Right cardiac atrium (tissue), 5 donors: ENCODE data around the gene AP1G2. TPM values are rescaled to one million over a fixed set of nuclear protein-coding genes. Genes with fewer than 3 reads are reported as not detected.
A peak's percentile ranks its signal among the peaks of the same experiment; 100 is the strongest.
"Not testable (repeated sequence)": the region's sequence is repeated elsewhere in the genome, so short reads cannot be mapped to it uniquely, and the experiment has no call there.

ENCODE experiments used
- ATAC-seq, 2 donors: fragments of 200-7000 bp; cut with Tn5 transposase; one replicate each; pipeline versions ENCODE4 v1.8.0 to v1.9.1; 2020; ENCODE audit warnings: moderate library complexity in 2 of 2, mild to moderate bottlenecking in 1 of 2
- DNase-seq, 3 donors: peaks; one replicate each; pipeline ENCODE4 v3.0.0-alpha.2; 2020
- H3K27ac ChIP-seq: one replicate; pipeline ENCODE4 v1.5.1; 2013; ENCODE audit warnings: mild to moderate bottlenecking, low read length, control low read depth, moderate library complexity
- H3K27me3 ChIP-seq: one replicate; pipeline ENCODE4 v1.6.1; 2013; ENCODE audit not compliant: control insufficient read depth, insufficient read depth
- H3K4me1 ChIP-seq: one replicate; pipeline ENCODE4 v1.6.1; 2013; ENCODE audit warnings: low read length; ENCODE audit not compliant: control insufficient read depth, insufficient read depth
- H3K4me3 ChIP-seq: one replicate; pipeline ENCODE4 v1.5.1; 2013; ENCODE audit warnings: low read length, control low read depth
- H3K9me3 ChIP-seq: one replicate; pipeline ENCODE4 v1.6.1; 2013; ENCODE audit warnings: low read length; ENCODE audit not compliant: control insufficient read depth
- WGBS: extraction: QIAGEN DNeasy Blood & Tissue Kit; methylation state at CpG from one replicate; pipeline ENCODE4 v1.1.7; 2013; 5-methylcytosine and 5-hydroxymethylcytosine counted together
- intact Hi-C, 4 donors: fragments of 100-400 bp; cut with DNase I; formaldehyde crosslinking; loops; one replicate each; pipeline versions ENCODE4 v1.11.0 to v1.14.0; 2022 to 2023
- polyA plus RNA-seq: library from polyadenylated mRNA; stranded (reverse); fragments of 200-250 nt; gene quantifications from one replicate; pipeline ENCODE4 v1.2.3, GENCODE V29; 2013
- total RNA-seq, 4 donors: library from RNA; stranded (reverse); fragmentation: NEBNext Ultra II Directional; extraction: Animal tissue kit (Norgen Biotek cat#: 25700); gene quantifications; one replicate each; pipeline ENCODE4 v1.2.1, GENCODE V29; 2021
- donor health status: healthy with polysubstance abuse.
- donor health status: DM: no; HTN: yes; CAD: no.
- donor health status: DM: no; HTN: no; CAD: no.
- donor health status: DM: no; HTN: yes; CAD: no; lungs with severe emphysema.
- donor health status: DM: yes; HTN: yes; CAD: no.

The AP1G2 gene
- total and polyA plus RNA-seq, 5 donors: 12.9 to 17.9 (median 14.0) TPM

DNA sequence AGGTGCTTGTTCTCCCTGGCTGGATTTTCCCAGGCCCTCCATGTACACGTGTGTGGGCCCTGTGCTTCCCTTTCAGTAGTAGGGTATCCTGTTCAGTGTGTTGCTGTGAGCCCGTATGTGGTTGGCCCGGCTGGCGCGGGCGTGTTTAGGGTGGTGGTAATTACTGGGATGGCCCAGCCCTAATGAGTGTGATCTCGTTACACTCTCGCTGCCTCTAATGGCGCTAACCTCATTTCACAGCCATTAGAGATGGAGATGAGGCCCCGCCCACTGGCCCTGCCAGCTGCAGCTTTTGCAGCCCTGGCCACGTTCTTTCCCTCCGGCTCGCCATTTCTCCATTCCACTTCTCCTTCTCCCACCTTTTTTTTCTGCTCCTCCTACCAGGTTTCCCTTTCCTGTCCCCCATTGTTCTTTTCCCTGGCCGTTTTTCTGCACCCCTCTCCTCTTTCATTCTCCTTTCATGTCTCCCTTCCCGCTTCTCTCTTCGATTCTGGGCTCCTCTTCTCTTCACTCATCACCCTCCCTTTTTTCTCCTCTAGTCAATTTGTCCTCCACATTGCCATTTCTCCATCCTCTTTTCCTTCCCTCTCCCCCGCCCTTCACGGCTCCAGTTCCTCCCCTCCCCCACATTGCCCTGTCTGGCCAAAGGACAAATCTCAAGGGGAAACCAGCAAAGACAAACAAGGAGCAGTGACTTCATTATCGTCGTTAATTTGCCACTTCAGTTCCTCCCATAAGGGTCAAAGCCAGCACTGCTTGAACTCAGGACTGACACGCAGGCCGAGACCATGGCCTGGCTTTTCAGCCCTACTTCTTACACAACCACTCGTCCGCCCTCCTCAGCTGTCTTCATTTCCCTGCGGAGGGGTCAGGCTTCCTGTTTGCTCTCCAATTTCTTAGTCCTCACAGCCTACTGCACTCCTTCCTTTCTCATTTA is 22.8 kb downstream of the AP1G2 start:
- Histone ChIP-seq H3K27me3 (no peaks in the 10 kb centered on the region), H3K4me1 (peaks cover 10% of the 10 kb centered on the region), H3K4me3 (no peak overlapping the region), H3K27ac (peak overlapping the region; percentile 70), H3K9me3 (no peaks in the 10 kb centered on the region)
- intact Hi-C loops: loop anchor here in 1 of 4 donors (10.0 kb wide), 1 partner anchor 220 kb away; the partner anchor contains the start of gene PABPN1
- peak; percentile 78 to 91 for ATAC-seq
- WGBS: 41% methylated on average over 25 of the region's 25 CpGs
- DNase-seq: peak; percentile 59 to 82 (median 81)

DNA sequence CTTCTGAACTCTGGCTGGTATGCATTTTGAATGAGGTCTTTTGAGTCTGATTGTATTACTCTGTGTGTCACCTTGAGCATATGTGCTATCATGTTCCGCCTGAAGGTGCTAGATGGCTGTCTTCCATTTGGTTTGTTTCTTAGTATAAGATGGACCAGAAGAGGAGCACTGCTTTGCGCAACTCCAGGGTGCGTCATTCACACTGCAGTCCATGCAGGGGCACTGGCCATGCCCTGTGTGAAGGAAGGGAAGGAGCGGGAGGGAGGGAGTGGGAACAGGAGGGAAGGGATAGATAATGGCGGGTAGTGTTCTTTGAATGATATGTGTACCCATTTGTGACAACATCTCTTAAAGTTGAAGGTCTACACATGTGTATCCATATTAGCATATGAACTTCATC is 24.2 kb downstream of the AP1G2 start:
- no peak overlapping the region for H3K27ac ChIP-seq
- no peak for DNase-seq
- intact Hi-C loops: loop anchor here in 1 of 4 donors (10.0 kb wide), 1 partner anchor 219 kb away; the partner anchor contains the start of gene PABPN1
- 93% methylated on average over 5 of the region's 5 CpGs for WGBS
- ATAC-seq: no peak
- H3K4me1 ChIP-seq: peaks cover 10% of the 10 kb centered on the region
- H3K9me3 ChIP-seq: no peaks in the 10 kb centered on the region
- no peak overlapping the region for H3K4me3 ChIP-seq
- no peaks in the 10 kb centered on the region for H3K27me3 ChIP-seq

DNA sequence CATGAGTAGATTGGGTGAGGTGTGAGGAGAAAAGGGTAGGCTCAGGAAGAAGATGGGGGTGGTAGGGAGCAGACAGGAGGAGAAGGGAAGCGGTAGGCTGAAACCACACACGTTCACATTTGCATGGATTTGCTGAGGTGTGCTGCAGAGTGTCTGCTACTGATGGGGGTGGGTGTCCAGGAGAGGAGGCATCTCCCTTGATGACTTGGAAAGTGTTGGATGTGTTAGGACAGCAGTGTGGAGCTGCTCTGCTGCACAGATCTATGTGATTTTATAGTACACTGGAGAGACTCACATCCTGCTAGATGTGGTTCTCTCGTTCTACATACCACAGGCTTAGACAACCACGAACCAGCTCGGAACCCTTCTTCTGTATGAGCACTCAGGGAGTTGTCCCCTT is 25.3 kb downstream of the AP1G2 start:
- ATAC-seq: no peak
- no peak for DNase-seq
- no peak overlapping the region for H3K27ac ChIP-seq
- H3K4me3 ChIP-seq: no peak overlapping the region
- no peaks in the 10 kb centered on the region for H3K27me3 ChIP-seq
- WGBS: 80% methylated on average over 5 of the region's 5 CpGs
- H3K4me1 ChIP-seq: peaks cover 10% of the 10 kb centered on the region
- no peaks in the 10 kb centered on the region for H3K9me3 ChIP-seq
- intact Hi-C loops: loop anchor here in 1 of 4 donors (10.0 kb wide), 1 partner anchor 217 kb away; the partner anchor contains the start of gene PABPN1

DNA sequence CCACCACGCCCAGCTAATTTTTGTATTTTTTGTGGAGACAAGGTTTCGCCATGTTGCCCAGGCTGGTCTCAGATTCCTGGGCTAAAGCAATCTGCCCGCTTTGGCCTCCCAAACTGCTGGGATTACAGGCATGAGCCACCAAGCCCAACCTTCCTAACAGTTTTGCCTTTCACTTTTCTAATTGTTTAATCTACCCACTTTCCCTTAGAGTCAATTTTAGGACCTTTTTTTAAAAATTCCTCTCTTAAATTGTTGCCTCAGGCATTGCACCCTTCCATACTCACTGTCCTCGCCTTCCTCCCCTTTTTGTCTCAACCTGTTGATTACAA is 27.5 kb downstream of the AP1G2 start:
- H3K4me1 ChIP-seq: peaks cover 2% of the 10 kb centered on the region
- no peak overlapping the region for H3K27ac ChIP-seq
- H3K4me3 ChIP-seq: no peak overlapping the region
- ATAC-seq (no peak), DNase-seq (no peak)
- WGBS: 86% methylated on average over 4 of the region's 4 CpGs
- no peaks in the 10 kb centered on the region for H3K27me3 ChIP-seq
- H3K9me3 ChIP-seq: no peaks in the 10 kb centered on the region
- intact Hi-C loops: loop anchor here in 1 of 4 donors (10.0 kb wide), 1 partner anchor 215 kb away; the partner anchor contains the start of gene PABPN1

DNA sequence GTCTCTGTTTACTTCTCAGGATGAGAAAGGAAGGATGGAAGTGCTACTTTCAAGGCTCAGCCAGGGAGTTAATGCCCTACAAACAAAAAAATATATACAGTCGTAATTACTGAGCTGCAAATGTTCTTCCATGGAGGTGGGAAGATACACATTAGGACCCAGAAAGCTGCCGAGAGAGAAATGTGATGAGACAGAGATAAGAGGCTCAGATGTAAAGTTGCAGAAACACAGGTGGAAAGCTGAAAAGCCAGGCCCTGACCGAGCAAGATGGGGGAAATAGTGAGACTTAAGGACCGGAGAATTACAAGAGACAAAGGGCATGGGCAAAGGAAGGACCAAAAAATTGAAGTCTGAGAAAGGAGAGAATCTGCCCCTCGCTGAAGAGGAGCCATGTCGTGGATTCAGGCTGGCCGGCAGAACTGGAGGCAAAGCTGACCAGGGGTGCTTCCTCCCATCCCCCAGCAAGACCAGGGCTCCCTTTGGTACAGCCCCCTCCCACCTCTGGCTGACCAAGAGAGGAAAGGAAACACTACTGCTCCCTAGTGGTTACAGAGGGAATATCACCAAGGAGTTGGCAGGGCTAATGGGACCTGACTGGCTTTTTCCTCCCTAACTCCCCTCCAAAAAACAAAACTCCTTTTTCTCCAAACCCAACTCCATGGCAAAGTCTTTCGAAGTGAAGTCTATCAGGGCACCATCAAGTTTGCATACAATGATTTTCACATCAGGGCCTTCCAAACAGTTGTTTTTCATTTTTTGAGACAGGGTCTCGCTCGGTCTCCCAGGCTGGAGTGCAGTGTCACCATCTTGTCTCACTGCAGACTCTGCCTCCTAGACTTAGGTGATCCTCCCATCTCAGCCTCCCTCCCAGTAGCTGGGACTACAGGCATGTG is 28.1 kb downstream of the AP1G2 start:
- no peaks in the 10 kb centered on the region for H3K4me1 ChIP-seq
- no peak overlapping the region for H3K27ac ChIP-seq
- 34% methylated on average over 10 of the region's 10 CpGs for WGBS
- DNase-seq: no peak
- H3K27me3 ChIP-seq: no peaks in the 10 kb centered on the region
- peak; percentile 51 to 64 for ATAC-seq
- H3K4me3 ChIP-seq: no peak overlapping the region
- intact Hi-C loops: loop anchor here in 1 of 4 donors (10.0 kb wide), 1 partner anchor 215 kb away; the partner anchor contains the start of gene PABPN1
- no peaks in the 10 kb centered on the region for H3K9me3 ChIP-seq

DNA sequence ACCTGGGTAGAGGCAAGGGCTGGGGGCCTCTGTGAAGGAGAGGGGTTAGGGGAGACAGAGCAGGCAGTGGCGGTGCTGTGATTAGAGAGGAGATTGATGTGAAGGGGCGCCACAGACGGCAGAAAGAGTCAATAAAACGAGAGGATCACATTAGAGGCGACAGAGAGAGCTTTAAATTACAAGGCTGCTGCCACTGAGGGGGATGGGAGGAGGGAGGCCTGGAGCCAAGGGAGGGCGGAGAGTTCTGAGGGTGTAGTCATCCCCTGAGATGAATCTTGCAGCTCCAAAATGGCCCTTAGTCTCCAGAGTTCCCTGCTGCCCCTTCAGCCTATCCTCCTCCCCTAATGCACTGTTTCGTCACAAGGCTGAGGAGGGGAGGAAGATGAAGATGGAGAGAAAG is 28.8 kb downstream of the AP1G2 start:
- Histone ChIP-seq H3K4me1 (no peaks in the 10 kb centered on the region), H3K9me3 (no peaks in the 10 kb centered on the region), H3K27me3 (no peaks in the 10 kb centered on the region), H3K27ac (no peak overlapping the region), H3K4me3 (no peak overlapping the region)
- intact Hi-C loops: no loop called here
- WGBS: 32% methylated on average over 7 of the region's 7 CpGs
- peak; percentile 51 to 85 (median 83) for DNase-seq
- peak; percentile 69 to 85 for ATAC-seq

DNA sequence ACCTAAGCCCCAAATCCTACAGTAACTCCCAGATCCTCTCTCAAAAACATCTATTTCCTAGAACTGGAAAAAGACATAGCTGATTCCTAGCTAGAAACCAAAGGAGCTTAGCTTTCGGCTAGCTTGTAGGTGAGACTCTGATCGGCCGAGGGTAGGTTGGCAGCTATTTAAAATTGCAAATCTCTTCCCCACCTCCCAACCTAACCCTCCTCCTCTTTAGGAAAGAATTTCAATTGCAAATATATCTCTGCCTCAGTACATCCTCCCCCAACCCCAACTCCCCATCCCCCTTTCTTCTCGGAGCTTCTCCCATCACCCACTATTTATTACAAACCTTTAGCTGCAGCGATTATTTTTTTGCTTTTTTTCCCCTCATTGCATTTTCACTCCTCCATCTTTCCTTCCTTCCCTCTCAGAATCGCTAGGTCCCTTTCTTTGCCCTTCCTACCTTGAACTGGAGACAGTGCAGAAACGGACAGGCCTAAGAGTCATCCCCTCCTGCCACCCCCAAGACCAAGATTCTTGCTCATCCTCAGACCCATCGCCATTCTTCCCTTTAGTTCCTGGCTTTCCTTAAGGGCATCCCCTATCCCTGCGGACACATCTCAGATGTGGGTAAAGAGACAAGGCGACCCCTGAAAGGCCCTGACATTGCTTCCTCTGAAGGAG is 29.4 kb downstream of the AP1G2 start:
- DNase-seq (no peak), ATAC-seq (peak in 1 of 2 donors; percentile 4)
- H3K27ac ChIP-seq: no peak overlapping the region
- H3K9me3 ChIP-seq: no peaks in the 10 kb centered on the region
- H3K4me1 ChIP-seq: no peaks in the 10 kb centered on the region
- H3K27me3 ChIP-seq: no peaks in the 10 kb centered on the region
- 57% methylated on average over 10 of the region's 10 CpGs for WGBS
- H3K4me3 ChIP-seq: no peak overlapping the region
- intact Hi-C loops: no loop called here

DNA sequence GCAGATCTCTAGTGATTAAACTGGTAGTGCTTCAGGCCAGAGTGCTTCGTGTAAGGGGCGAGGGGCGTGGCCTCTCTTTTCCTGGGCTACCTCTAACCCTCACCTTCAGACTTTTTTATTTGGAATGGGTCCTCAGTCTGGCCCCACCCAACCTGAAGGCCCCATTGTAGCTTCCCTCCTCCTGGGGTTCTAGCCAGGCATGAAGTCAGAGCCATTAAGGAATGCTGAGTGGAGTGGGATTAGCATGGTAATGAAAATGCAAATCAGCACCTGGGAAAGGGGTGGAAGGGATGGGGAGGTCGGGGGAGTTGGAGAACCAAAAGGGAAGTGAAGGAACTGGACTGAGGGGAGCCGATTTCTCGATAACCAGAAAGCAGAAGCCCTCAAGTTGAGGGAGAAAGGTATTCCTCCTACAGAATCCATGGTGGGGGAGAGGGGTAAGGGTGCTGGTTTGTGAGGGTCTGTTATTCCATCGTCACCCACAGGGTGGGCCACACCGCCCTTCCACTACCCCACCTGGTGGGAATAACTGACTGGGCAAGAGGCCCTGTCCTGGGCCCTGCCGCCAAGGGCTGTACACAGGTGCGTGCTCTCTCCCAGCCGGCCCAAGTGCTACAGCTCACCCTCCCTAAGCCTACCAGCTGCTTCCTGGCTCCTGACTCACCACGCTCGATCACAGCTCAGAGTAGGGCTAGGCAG is 30.1 kb downstream of the AP1G2 start:
- Histone ChIP-seq H3K4me1 (no peaks in the 10 kb centered on the region), H3K27ac (no peak overlapping the region), H3K9me3 (no peaks in the 10 kb centered on the region), H3K4me3 (no peak overlapping the region), H3K27me3 (no peaks in the 10 kb centered on the region)
- WGBS: 59% methylated on average over 13 of the region's 13 CpGs
- intact Hi-C loops: no loop called here
- ATAC-seq: no peak
- no peak for DNase-seq

DNA sequence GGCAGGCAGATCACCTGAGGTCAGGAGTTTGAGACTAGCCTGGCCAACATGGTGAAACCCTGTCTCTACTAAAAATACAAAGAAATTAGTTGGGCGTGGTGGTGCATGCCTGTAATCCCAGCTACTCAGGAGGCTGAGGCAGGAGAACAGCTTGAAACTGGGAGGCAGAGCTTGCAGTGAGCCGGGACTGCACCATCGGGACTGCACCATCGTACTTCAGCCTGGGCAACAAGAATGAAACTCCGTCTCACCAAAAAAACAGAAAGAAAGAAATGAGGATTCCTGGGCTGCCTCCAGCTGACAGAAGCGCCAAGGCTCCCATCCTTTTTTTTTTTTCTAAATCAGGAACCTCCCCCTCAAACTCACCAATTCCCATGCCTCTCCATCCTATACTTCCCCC is 30.7 kb downstream of the AP1G2 start:
- 78% methylated on average over 6 of the region's 6 CpGs for WGBS
- H3K4me3 ChIP-seq, ATAC-seq, H3K27ac ChIP-seq, H3K4me1 ChIP-seq, intact Hi-C loops, H3K27me3 ChIP-seq, H3K9me3 ChIP-seq, DNase-seq: not testable (repeated sequence)

DNA sequence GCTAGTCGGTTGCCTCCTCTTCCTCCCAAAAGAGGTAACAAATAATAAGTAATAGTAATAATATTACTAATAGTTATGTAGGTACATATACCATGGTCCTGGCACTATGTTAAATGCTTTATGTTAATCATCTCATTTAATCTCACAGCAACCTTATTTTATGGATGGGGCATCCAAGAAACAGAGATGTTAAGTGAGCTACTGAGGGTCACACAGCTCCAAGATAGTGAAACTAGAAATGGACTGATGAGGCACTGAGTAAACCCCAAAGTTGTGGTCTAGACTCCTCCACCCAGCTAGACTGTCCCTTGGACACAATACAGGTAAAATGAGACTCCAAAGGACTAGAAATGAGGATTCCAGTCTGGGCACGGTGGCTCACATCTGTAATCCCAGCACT is 31.1 kb downstream of the AP1G2 start:
- ATAC-seq: no peak
- Histone ChIP-seq H3K9me3 (no peaks in the 10 kb centered on the region), H3K27ac (no peak overlapping the region), H3K4me3 (no peak overlapping the region), H3K4me1 (no peaks in the 10 kb centered on the region), H3K27me3 (no peaks in the 10 kb centered on the region)
- no peak for DNase-seq
- WGBS: 85% methylated on average over 2 of the region's 2 CpGs
- intact Hi-C loops: no loop called here
